Stimulated activated CD8-positive, alpha-beta memory T cell treated with anti-CD3 and anti-CD28 coated beads, Interleukin-7, amount 100 ng/mL, for 24 hours (primary cell): ENCODE results near the gene MYO1B.

Source experiments
- DNase-seq: peaks from one replicate; pipeline ENCODE4 v3.0.0-alpha.2; 2020; ENCODE audit warnings: low read depth

The MYO1B gene

DNA sequence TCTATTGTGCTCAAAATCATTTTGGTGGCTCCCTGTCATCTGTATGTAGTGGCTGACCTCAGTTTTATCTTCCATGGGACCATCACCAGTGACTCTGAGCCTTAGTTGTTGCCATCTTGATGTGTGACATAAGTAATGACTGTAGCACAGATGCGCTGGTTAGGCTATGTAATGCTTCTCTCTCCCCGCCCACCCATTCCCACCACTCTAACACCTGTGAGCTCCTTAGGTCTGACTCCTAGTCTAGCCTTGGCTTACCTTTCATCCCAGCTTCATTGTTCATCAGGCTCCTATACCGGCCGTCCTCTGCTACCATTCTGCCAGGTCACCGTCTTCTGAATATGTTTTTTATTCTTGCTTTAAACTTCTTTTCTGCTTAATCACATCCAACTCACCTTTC is 17.2 kb downstream of the MYO1B start:
- DNase-seq: no peak

DNA sequence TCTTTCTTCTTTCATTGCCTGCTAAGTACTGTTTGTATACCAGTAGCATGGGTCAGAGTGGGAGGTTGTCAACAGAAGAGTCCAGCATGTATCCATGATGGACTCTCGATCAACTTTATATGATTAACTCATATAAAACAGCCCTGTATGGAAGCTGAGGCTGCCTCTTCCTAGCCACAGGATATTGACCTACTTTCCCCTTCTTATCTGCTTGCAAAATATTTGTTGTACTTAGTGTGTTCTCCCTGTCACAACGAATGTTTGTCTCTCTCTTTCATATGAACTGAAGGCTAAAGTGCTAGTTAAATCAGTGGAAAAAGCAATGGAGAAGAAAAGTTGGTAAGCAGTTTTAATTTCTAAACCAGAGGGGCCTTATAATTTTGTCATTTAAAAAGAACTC is 17.8 kb downstream of the MYO1B start:
- DNase-seq: no peak

DNA sequence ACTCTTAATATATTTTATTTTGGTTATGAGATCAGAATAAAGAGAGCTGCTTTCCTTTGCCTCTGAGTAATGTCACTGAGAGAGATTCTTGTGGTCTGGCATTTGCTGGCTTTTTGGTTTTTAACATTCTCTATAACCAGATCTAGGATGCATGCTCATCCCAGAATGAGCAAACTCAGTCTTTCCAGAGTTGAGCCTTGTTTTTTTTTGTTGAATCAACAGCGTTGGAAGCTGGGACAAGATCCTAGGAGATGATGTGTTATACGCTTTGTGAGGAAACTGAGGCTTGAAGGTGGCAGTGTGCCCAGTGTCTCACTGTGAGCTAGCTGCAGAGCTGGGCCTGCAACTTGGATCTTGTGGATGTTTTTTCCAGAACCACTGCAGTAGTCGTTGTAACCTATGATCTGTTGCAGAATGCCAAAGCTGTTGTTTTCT is 19.5 kb downstream of the MYO1B start:
- DNase-seq: no peak

DNA sequence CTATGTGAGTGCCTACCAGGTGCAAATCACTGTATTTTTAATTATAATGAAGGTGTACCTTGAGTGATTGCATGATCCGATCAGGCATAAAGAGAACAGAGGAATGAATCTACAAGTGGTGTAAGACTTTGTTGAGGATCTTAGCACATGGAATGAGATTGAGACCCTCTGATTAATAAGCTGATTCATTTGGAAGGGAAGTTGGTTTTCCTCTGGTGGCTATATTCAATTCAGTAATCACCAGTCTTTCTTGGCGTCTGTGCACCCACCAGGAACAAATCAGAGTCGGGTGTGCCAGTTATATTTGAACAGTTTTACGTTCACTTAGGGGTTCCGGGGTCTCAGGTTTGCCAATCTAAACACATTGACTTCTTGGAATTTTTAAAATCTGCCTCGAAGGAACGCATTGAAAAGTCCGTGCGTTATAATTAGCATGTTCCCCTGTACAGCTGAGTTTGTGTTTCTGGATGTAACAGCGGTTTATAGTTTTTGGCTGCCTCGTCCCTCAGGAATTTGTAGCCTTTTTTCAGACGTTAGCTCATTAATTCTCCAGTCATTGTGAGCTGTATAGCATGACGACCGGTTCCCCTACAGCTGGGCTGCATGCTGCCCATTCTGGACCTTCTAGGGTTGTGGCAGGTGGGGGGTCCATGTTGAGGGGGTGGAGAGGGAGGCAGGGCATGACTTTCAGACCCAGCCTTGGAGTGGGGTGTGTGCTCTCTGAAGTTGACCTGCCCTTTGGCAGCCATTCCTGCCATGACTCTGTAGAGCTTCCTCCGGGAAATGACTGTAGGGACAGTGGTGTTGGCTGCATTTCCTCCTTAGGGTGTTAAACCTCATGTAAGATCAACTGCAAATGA is 20.3 kb downstream of the MYO1B start:
- DNase-seq: no peak

DNA sequence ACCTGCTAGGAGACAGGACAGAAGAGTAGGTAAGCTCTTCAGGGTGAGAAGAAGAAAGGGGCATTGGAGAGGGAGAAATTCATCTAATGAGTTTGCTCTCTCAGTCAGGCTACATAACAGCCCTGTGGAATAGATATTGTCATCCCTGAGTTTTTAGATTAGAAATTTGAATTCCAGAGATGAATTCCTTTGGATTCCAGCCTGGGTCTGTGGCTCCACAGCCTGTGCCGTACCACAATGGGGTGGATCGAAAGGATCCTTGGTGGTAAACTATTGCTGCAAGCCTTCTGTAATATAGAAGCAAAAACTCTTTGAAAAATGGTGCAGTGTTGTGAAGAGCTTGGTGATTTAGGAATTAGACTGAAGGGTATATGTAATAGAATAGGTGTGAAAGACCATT is 21.0 kb downstream of the MYO1B start:
- no peak for DNase-seq

DNA sequence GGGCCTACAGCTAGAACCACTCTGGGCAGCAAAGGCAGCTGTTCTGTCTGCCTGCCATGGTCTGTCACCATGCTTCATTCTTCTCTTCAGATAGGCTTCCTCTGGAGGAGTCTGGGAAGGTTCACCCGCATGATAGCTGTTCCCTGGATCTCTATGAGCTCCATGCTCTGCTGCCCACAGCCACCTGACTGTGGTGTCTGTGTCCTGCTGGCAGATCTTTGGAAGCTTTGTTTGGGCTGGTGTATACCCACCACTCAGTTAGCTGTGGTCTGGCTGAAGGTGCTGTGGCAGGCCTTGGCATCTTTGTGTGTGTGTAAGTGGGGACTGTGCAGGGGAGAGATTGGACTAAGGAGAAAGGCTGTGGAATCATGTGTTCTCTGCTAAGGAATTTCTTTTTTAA is 23.4 kb downstream of the MYO1B start:
- DNase-seq: no peak

DNA sequence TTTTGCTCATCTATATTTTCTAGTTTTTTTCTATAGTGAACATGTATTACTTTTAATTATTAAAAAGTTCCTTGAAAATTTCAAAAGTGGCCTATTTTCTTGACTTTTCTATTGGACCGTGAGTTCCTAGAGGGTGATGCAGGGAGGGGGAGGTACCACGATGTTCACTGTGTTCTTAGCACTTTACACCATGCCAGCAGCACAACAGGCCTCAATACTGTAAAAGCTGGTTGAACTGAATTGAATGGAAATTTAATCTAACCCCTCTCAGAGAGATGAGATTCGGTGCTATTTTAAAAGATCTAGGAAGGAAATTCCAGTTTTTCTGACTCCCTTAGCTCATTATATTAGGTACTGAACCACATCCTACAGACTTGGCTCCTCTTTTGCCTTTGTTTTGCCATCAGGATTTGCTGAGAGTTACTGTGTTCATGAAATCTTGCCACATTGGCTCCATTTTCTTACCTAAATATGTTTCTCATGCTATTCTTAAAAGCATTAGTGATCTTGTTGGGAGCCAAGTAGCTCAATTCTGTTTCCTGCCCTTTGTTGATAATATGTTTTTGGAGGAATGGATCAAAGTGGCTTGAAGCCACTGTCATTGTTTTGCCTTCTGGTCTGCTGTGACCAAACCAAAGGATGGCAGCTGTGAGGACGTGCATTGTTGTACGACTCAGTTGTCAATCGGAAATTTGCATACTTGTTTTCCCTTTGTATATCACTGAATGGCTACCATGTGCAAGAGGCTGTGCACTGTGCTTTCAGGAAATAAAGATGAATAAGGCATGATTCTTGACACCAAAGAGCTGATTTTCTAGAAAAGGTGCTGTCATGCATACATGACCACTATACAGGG is 25.3 kb downstream of the MYO1B start:
- DNase-seq: no peak

DNA sequence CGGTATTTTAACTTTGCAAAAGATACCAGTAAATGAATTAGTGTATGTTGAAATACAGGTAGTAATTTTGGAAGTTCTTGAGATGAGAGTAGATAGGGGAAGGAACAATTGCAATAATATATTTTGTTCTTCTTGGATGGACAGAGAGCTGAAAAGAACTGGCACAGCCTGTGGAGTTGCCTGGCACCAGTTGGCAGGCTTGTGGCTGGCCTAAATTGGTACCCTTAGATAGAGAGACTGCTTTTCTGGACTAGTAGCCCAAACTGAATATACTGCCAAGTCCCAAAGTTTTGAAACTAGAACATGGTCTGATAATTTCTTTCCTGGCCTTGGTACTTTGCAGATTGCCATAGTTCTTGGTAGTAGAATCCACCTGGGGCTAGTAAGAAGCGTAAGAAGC is 26.9 kb downstream of the MYO1B start:
- no peak for DNase-seq

DNA sequence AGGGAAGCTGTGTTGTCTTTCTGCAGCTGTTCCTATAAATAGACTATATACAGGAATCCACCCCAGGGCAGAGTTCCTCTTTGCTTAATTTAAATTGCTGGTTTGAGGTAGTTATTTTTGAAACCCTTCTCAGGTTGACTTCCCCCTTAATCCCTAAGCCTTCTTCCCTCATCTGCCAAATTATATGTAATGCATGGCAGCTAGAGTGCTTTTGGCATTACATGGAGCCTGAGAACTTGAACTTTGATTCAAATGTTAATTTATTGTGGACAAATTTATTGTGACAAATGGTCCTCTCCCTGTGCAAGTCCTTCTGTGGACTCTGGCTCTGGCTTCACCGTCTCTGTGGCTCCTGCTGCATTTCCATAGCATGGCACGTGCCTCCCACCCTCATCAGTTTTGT is 29.2 kb downstream of the MYO1B start:
- no peak for DNase-seq

DNA sequence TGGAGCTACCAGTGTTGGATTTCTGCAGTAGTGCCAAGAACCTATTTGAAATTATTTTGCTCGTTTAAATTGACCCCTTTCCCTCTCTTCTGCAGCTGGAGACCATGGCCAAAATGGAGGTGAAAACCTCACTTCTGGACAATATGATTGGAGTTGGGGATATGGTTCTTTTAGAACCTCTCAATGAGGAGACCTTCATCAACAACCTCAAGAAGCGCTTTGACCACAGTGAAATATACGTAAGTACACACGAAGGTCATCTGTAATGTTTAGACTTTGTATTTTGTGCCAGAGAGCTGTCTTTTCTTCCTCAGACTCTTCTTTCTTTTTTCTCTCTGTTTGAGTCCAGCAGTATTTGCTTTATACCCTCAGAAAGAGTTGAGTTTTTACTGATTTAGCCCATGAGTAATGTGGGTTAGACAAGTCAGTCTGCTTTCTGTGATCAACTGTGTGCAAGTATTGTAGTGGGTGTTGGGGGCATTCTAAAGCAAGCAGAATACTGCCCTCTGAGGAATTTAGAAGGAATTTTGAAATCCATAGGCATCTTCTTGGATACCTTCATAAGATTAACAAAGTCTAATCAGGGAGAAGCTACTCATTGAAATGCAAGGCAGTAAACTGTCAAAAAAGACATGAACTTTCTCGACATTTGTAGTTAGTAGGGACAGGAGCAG is 31.7 kb downstream of the MYO1B start:
- no peak for DNase-seq

DNA sequence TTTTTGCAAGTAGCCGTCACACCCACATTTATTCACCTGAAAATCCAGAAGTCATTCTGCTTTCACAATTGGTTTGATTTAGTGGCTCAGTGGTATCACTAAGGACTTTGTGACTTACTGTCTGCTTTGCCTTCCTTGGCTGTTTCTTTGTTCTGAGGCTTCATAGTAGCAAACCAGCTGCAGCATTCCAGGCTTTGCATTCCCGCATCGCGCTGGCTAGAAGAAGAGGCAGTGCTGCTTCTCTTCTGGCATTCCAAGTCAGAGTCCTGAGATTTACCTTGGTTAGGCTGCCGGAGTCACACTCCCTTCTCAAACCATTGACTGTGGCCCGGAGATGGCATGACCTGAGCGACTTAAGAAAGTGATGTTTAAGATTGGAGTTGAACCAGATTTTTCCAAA is 35.1 kb downstream of the MYO1B start:
- no peak for DNase-seq

DNA sequence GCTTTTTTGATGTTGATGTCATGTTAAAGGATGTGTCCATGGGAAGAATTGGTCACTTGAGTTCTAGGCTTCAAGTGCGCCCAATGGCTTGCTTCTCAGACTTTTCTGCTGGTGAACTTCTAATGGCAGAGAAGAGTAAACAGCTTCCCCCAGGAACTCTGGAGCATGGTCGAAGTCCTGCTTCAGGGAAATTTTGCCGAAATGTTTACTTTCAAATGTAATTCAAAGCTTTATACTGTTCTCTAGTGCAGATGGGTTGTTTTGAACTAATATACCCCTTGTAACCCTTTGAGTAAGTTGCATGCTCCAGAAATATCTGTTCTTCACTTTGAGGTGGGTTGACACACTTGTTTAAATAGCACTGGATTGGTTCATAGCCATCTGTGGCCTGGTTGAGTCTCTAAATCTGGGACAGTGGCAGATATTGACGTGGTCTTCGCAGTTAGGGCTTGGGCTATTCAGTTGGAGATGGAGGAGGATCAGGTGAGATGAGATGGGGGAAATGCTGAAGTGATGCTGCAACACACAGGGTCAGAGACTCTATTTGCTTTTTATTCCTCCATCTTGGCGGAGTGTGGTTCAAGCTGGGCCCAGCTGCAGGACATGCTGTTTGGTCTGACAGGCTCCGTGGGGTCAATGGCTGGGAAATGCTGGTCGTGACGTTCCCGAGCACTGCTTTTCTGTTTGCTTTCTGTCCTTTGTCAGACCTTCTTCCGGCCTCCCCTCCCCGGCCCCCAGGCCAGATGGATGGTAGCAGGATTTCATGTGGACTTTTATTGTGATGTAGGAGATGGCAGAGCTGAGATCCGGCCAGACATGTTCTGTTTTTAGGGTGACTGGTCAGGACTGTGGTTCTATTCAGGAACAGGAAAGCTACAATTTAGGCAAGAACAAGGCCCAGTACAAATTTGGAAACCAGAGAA is 35.9 kb downstream of the MYO1B start:
- DNase-seq: no peak

DNA sequence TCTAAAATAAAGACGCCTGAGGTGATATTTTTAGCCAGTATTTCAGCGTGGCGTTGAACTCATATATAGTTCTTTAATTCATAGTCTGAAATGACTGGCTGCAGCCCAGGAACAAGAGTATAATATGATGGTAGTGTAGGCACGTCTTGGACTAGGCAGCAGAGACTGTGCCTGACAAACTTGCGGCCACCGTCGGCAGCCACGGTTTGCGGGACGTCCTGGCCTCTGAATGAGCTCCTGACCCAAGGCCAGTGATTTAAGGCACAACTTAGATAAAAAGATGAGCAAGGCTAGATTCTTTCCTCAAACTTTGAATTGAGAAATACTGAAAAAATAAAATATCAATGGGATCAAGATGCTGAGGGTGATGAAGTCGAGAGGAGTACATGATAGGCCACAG is 40.0 kb downstream of the MYO1B start:
- no peak for DNase-seq

DNA sequence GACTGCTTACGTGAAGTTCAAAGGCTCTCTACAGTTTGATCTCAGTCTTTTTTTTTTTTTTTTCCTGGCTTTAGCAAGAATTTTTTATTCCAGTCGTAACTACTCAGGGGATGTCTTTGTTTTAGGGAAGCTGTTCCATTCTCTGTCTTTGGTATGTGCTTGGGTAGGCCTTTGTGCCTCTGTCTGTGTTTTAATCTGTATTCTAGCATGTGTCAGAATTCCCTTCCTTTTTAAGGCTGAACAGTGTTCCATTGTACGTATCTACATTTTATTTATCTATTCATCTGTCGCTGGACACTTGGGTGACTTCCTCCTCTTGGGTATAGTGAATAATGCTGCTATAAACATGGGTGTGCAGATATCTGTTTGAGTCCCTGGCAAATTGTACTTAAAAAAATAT is 42.6 kb downstream of the MYO1B start:
- DNase-seq: no peak

DNA sequence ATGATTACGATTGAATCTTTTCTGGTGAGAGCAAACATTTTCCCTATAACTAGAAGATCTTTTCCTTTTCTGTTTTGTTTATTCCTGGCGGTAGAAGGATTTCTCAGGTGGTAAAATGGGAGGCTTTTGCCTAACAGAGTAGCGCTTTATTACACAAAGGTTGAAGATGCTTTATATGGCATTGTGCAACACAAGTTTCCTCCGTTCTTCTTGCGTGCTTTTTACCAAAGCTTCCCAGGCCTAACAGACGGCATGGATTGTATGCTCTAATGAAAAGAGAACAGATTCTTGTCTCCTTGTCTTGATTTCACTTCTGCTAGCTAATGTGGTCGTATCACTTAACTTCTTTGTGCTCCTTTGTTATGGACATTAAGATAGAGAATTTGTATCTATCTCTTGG is 43.8 kb downstream of the MYO1B start:
- no peak for DNase-seq

DNA sequence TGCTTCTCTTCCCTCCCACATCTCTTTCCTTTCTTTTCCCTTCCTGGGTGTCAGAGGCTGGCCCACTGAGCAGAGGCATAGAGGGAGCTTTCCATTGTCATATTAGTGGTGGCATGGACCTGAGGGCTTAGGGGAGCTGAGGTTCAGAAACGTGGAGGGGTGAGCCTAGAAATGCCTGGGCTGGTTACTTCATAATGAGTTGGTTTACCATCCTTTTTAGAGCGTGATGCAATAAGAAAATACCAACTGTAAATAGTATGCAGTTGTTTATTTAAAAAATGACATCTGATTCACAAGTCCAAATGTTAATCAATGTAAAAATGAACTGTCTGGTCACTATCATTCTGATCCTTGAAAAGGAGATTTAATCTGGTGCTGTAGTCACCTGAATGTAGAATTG is 46.3 kb downstream of the MYO1B start:
- no peak for DNase-seq

DNA sequence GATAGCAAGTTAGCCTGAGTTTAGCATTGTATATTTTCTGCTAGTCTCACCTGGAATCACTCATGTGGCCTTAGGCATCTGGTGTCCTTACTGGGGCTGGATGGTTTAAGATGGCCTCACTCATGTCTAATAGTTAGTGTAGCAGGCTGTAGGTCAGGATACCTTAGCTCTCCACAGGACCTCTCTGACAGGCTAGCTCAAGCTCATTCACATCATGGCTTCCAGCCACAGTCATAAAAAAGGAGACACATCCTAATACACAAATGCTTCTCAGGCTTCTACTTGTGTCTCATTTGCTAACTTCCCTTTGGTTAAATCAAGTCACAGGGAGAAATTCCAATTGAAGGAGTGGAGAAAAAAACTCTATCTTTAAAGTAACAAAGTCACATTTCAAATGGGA is 47.7 kb downstream of the MYO1B start:
- DNase-seq: no peak

DNA sequence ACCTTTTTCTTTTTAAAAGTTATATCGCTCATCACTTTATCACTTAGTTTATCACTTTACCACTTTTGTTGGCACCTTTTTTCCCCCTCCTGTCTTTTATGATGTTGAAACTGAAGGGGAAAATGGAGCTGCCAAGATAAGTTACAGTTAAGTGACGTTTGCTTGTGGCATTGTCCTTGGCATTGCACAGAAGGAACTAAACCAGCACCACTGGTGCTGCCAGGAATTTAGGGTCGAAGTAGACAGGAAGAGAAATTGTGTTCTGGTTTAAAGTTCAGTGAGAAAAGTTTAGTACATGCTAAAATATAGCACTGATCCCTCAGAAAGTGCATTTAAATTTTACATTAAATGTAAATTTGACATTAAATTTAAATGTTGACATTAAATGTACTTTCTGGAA is 49.9 kb downstream of the MYO1B start:
- DNase-seq: no peak

DNA sequence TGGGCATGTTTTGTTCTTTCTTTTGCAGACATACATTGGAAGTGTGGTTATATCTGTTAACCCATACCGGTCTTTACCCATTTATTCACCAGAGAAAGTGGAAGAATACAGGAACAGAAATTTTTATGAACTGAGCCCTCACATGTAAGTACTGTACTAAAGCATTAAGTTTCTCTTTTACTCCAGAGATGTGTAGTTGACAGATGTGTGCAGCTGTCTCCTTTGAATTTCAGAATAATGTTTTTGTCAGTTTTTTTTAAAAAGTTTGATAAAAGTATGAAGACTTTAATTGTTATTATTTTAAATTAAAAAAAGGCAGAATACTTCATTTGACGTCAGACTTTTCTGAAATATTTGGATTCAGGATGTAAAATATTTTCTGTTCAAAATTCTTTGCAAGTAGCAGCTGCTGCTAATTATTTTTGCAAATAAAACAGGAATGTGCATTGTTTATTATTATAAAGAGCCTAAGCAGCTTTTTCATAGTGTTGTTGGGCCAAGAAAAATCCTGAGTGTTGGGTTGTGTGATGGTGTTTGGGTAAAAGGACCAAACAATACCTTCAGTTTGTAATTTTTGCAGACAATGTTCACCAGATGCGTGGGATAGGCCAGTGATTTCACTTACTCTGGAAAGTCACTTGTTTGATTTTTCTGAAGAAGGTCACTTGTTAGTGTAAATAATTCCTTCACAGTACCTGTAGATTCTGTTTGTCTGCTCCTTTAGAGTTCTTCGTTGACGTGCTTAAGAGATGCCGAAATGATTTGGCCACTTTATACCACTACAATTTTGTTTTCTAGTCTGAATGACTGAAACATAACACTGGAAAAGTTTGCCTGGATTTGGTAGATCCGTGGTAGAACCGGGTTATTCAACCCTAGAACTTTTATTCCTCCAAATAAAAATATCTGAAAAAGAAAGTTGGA is 51.1 kb downstream of the MYO1B start:
- no peak for DNase-seq

DNA sequence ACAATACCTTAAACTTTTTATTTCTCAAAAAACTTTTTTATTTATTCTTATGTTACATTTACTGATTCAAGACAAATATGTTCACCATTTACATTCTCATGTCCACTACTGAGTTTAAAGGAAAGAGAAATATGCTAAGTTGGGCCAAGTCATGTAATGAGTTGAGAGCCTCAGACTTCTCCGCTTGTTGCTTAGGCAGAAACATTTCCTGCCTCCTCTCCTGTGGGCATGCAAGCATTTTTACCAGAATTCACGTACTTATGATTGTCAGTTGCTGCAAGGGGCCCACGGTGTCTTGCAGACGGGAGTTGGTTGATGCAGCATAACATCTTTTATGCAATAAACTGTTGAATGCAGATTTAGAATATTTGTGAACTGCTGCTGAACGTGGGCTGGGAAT is 51.8 kb downstream of the MYO1B start:
- no peak for DNase-seq

DNA sequence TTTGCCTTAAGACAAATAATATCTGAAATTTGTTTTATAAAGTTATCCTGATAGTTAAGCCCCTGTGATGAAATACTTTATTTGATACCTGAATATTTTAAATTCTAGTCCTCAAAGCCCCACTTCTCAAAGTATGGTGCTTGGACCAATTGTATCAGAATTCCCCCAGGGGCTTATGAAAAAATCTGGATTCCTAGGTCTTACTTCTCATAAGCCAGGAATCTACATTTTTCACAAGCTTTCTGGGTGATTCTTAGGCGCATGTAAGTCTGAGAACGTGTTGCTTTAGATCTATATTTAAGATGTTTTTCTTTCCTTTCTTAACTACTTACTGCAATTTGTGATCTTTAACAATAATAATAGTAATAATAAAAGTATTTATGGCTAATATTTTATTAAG is 53.1 kb downstream of the MYO1B start:
- DNase-seq: no peak
